IMR-90 (cell line): Measurements from ENCODE around the gene TNKS1BP1. TPM values are rescaled to one million over a fixed set of nuclear protein-coding genes. Genes with fewer than 3 reads are reported as not detected.

Experiments used
- ATAC-seq: fragments of 200-7000 bp; cut with Tn5 transposase; 2 replicates; pipeline ENCODE4 v1.9.1; 2020; ENCODE audit warnings: low read depth, mild to moderate bottlenecking, moderate library complexity
- BruUV-seq: library from RNA; stranded (reverse); fragments of 400-500 nt; replicated peaks from 2 replicates; lab custom pipeline; 2021; lab: Mats Ljungman, UMichigan
- CTCF ChIA-PET: fragments of 300-600 bp; formaldehyde crosslinking; extraction: SDS; loops from one replicate; lab custom pipeline; 2021; ENCODE audit warnings: antibody characterized with exemption; lab: Yijun Ruan, JAX
- POLR2A ChIA-PET: fragments of 300-600 bp; sonication (Branson Sonifier 250); formaldehyde crosslinking; loops from one replicate; lab custom pipeline; 2022; ENCODE audit warnings: antibody characterized with exemption; ENCODE audit not compliant: unreplicated experiment; lab: Charles Lee
- DNase-seq: peaks from one replicate; pipeline ENCODE4 v3.0.0; 2013
- H2AFZ ChIP-seq: replicated peaks from 2 replicates; pipeline ENCODE3; 2013; ENCODE audit warnings: low read length, mild to moderate bottlenecking; ENCODE audit not compliant: poor library complexity
- H2AK5ac ChIP-seq: 2 replicates; pipeline ENCODE4 v1.6.1; 2013; ENCODE audit warnings: low read depth, low read length, inconsistent platforms
- H2AK9ac ChIP-seq: replicated peaks from 2 replicates; pipeline ENCODE3; 2013; ENCODE audit warnings: mild to moderate bottlenecking, low read depth, low read length, moderate library complexity; ENCODE audit not compliant: poor library complexity
- H2BK120ac ChIP-seq: 2 replicates; pipeline ENCODE4 v1.6.1; 2013; ENCODE audit warnings: low read depth, low read length, inconsistent platforms
- H2BK15ac ChIP-seq: 3 replicates; pipeline ENCODE4 v1.6.1; 2013; ENCODE audit warnings: low read depth, low read length, inconsistent platforms
- H2BK20ac ChIP-seq: 2 replicates; pipeline ENCODE4 v1.6.1; 2013; ENCODE audit warnings: low read depth, mild to moderate bottlenecking, inconsistent platforms, low read length, moderate library complexity
- H2BK5ac ChIP-seq: 2 replicates; pipeline ENCODE4 v1.6.1; 2013; ENCODE audit warnings: mild to moderate bottlenecking, low read depth, low read length, inconsistent platforms; ENCODE audit not compliant: poor library complexity, severe bottlenecking
- H3K14ac ChIP-seq: replicated peaks from 2 replicates; pipeline ENCODE4 v1.6.1; 2013; ENCODE audit warnings: low read depth, low read length, inconsistent platforms
- H3K18ac ChIP-seq: 2 replicates; pipeline ENCODE4 v1.6.1; 2013; ENCODE audit warnings: low read depth, low read length, control low read depth
- H3K23ac ChIP-seq: 2 replicates; pipeline ENCODE4 v1.6.1; 2013; ENCODE audit warnings: low read depth, low read length, inconsistent platforms
- H3K27ac ChIP-seq: 2 replicates; pipeline ENCODE4 v1.5.1; 2013; ENCODE audit warnings: mild to moderate bottlenecking, control low read depth, low read length; ENCODE audit not compliant: insufficient read depth
- H3K27me3 ChIP-seq: 2 replicates; pipeline ENCODE4 v1.6.1; 2013; ENCODE audit warnings: low read length; ENCODE audit not compliant: control insufficient read depth, insufficient read depth
- H3K36me3 ChIP-seq: 2 replicates; pipeline ENCODE4 v1.6.1; 2013; ENCODE audit warnings: low read length, mixed read lengths; ENCODE audit not compliant: control insufficient read depth, insufficient read depth
- H3K4ac ChIP-seq: 2 replicates; pipeline ENCODE4 v1.6.1; 2013; ENCODE audit warnings: low read depth, low read length, inconsistent platforms
- H3K4me1 ChIP-seq: 2 replicates; pipeline ENCODE4 v1.6.1; 2013; ENCODE audit warnings: low read length, mixed read lengths; ENCODE audit not compliant: control insufficient read depth, insufficient read depth
- H3K4me2 ChIP-seq: 2 replicates; pipeline ENCODE4 v1.6.1; 2013; ENCODE audit warnings: low read depth, mild to moderate bottlenecking, control low read depth, low read length, moderate library complexity
- H3K4me3 ChIP-seq: 2 replicates; pipeline ENCODE4 v1.5.1; 2013; ENCODE audit warnings: low read depth, mild to moderate bottlenecking, control low read depth, low read length, moderate library complexity; ENCODE audit not compliant: insufficient read depth
- H3K56ac ChIP-seq: 2 replicates; pipeline ENCODE4 v1.6.1; 2013; ENCODE audit warnings: low read length, inconsistent platforms; ENCODE audit not compliant: insufficient read depth; ENCODE audit errors: extremely low read depth
- H3K79me1 ChIP-seq, 2 experiments: 2 replicates each; pipeline ENCODE4 v1.6.1; 2013; ENCODE audit warnings: low read length in 2 of 2, inconsistent platforms in 1 of 2, low read depth in 1 of 2
- H3K9ac ChIP-seq: 2 replicates; pipeline ENCODE4 v1.6.1; 2013; ENCODE audit warnings: low read depth, low read length, control low read depth
- H3K9me1 ChIP-seq: 2 replicates; pipeline ENCODE4 v1.6.1; 2013; ENCODE audit warnings: low read length, inconsistent platforms; ENCODE audit not compliant: insufficient read depth
- H3K9me3 ChIP-seq: 2 replicates; pipeline ENCODE4 v1.6.1; 2013; ENCODE audit warnings: low read length; ENCODE audit not compliant: control insufficient read depth, insufficient read depth
- H4K20me1 ChIP-seq: 2 replicates; pipeline ENCODE4 v1.6.1; 2013; ENCODE audit warnings: low read length, inconsistent platforms; ENCODE audit not compliant: insufficient read depth
- H4K5ac ChIP-seq: 2 replicates; pipeline ENCODE4 v1.6.1; 2013; ENCODE audit warnings: mild to moderate bottlenecking, low read depth, low read length, control low read depth
- H4K8ac ChIP-seq, 2 experiments: 2 replicates each; pipeline ENCODE4 v1.6.1; 2013; ENCODE audit warnings: low read depth in 2 of 2, low read length in 2 of 2, control low read depth in 1 of 2, inconsistent platforms in 1 of 2
- H4K91ac ChIP-seq: 2 replicates; pipeline ENCODE4 v1.6.1; 2013; ENCODE audit warnings: low read depth, low read length, inconsistent platforms; ENCODE audit not compliant: insufficient read depth
- BHLHE40 ChIP-seq: fragments of 150-350 bp; IDR thresholded peaks from 2 replicates; pipeline ENCODE4 v1.6.1; 2016; ENCODE audit warnings: mild to moderate bottlenecking, low read depth, low read length
- CEBPB ChIP-seq: IDR thresholded peaks from 2 replicates; pipeline ENCODE4 v1.6.1; 2012; ENCODE audit warnings: low read depth, low read length, improper control_type of control experiment
- CHD1 ChIP-seq: IDR thresholded peaks from 2 replicates; pipeline ENCODE4 v1.6.1; 2012; ENCODE audit warnings: low read depth, low read length, improper control_type of control experiment
- ELK1 ChIP-seq: fragments of 150-350 bp; IDR thresholded peaks from 2 replicates; pipeline ENCODE4 v1.6.1; 2016; ENCODE audit warnings: low read depth, mild to moderate bottlenecking, low read length, moderate library complexity, borderline replicate concordance
- MAFK ChIP-seq: IDR thresholded peaks from 2 replicates; pipeline ENCODE4 v1.6.1; 2012; ENCODE audit warnings: low read depth, low read length, improper control_type of control experiment
- MAZ ChIP-seq: IDR thresholded peaks from 2 replicates; pipeline ENCODE4 v1.6.1; 2012; ENCODE audit warnings: low read depth, mild to moderate bottlenecking, low read length, improper control_type of control experiment, moderate library complexity, borderline replicate concordance
- MXI1 ChIP-seq: IDR thresholded peaks from 2 replicates; pipeline ENCODE4 v1.6.1; 2012; ENCODE audit warnings: low read depth, mild to moderate bottlenecking, low read length, moderate library complexity, borderline replicate concordance
- NFE2L2 ChIP-seq: fragments of 150-350 bp; IDR thresholded peaks from 2 replicates; pipeline ENCODE4 v1.6.1; 2016; ENCODE audit warnings: low read depth, mild to moderate bottlenecking, low read length
- POLR2A ChIP-seq: IDR thresholded peaks from 2 replicates; pipeline ENCODE4 v1.6.1; 2012; ENCODE audit warnings: mild to moderate bottlenecking, low read depth, low read length
- RAD21 ChIP-seq: IDR thresholded peaks from 2 replicates; pipeline ENCODE4 v1.6.1; 2012; ENCODE audit warnings: low read length, improper control_type of control experiment
- RFX5 ChIP-seq: IDR thresholded peaks from 2 replicates; pipeline ENCODE4 v1.8.0; 2012; ENCODE audit warnings: low read depth, mild to moderate bottlenecking, low read length, moderate library complexity
- SMC3 ChIP-seq: fragments of 150-350 bp; IDR thresholded peaks from 2 replicates; pipeline ENCODE4 v1.6.1; 2016; ENCODE audit warnings: low read depth, mild to moderate bottlenecking, antibody characterized with exemption, low read length, moderate library complexity
- USF2 ChIP-seq: fragments of 150-350 bp; IDR thresholded peaks from 2 replicates; pipeline ENCODE4 v1.6.1; 2017; ENCODE audit warnings: mild to moderate bottlenecking, antibody characterized with exemption, low read length, low read depth
- WGBS, 2 experiments: methylation state at CpG; one replicate each; pipeline versions ENCODE4 v1.1.5 to v1.1.7; 2013; ENCODE audit warnings: missing lambda C conversion rate in 2 of 2; ENCODE audit not compliant: insufficient read length in 1 of 2; ENCODE audit errors: extremely low coverage in 2 of 2; 5-methylcytosine and 5-hydroxymethylcytosine counted together
- dilution Hi-C: fragments of 300-500 bp; cut with HindIII; formaldehyde crosslinking; loops from one replicate; pipeline ENCODE4 v1.14.3; 2018; ENCODE audit warnings: low sequenced_read_pairs; ENCODE audit not compliant: unreplicated experiment
- in situ Hi-C: fragments of 300-500 bp; cut with MboI; formaldehyde crosslinking; loops from 3 replicates; pipeline ENCODE4 v1.14.3; 2019; ENCODE audit warnings: low sequenced_read_pairs, inconsistent platforms, mixed read lengths
- intact Hi-C: fragments of 100-400 bp; cut with micrococcal nuclease; formaldehyde crosslinking; loops from 2 replicates; pipeline ENCODE4 v1.10.0; 2022
- polyA plus RNA-seq, 3 experiments: library from polyadenylated mRNA; depleted of rRNA; stranded (reverse); fragments of >200 nt; gene quantifications; 2 replicates each; pipeline ENCODE4 v1.2.3, GENCODE V29; 2012; ENCODE audit warnings: low replicate concordance in 1 of 3
- total RNA-seq: library from RNA; depleted of rRNA; stranded (reverse); fragments of >200 nt; gene quantifications from 2 replicates; pipeline ENCODE4 v1.2.3, GENCODE V29; 2012

Gene TNKS1BP1
- total and polyA plus RNA-seq, 2 of the 4 experiments (the other 2 are of a cell fraction), result 31.7 to 71.4 TPM

- Histone ChIP-seq H3K9ac (no peak overlapping the region), H2AK5ac (peak overlapping the region; percentile 28), H4K8ac (no peak overlapping the region), H2AK9ac (peak overlapping the region; percentile 71), H2BK120ac (no peak overlapping the region), H4K20me1 (peaks cover 61% of the 10 kb centered on the region), H3K9me1 (peaks cover 61% of the 10 kb centered on the region), H2AFZ (no peak overlapping the region), H3K56ac (no peak overlapping the region), H4K91ac (no peak overlapping the region), H2BK20ac (no peak overlapping the region), H4K5ac (no peak overlapping the region), H3K4me1 (peaks cover 52% of the 10 kb centered on the region), H3K4me2 (no peak overlapping the region; the same call in 1 of the 2 replicates), H3K4me3 (no peak overlapping the region), H3K27me3 (no peaks in the 10 kb centered on the region), H3K14ac (no peak overlapping the region), H3K79me1 (peaks cover 32 to 81% of the 10 kb centered on the region in 2 experiments), H3K9me3 (no peaks in the 10 kb centered on the region), H3K23ac (no peak overlapping the region), H2BK15ac (no peak overlapping the region), H2BK5ac (peak overlapping the region; percentile 85), H3K36me3 (peaks cover 79% of the 10 kb centered on the region), H3K4ac (no peak overlapping the region; the same call in 1 of the 2 replicates), H3K18ac (no peak overlapping the region), H3K27ac (peak overlapping the region; percentile 15; the same call in 1 of the 2 replicates)
- dilution Hi-C loops, result no loop called here
- WGBS, 2 experiments, result no CpG with 5 or more reads among the region's 10 CpGs
- intact Hi-C loops, result no loop called here
- TF ChIP-seq MAFK (no peak), BHLHE40 (no peak), POLR2A (no peak), USF2 (no peak), RFX5 (no peak), RAD21 (no peak), SMC3 (no peak), MXI1 (no peak), NFE2L2 (no peak), CEBPB (no peak), CHD1 (no peak), ELK1 (no peak), MAZ (no peak)
- ATAC-seq (no peak), DNase-seq (no peak)
- BruUV-seq, result no TSS peak
- POLR2A ChIA-PET, result interaction anchor here (2.5 kb wide), 1 partner anchor 9 kb away, joined by 16 read pairs; no protein-coding TSS in a partner anchor
- CTCF ChIA-PET, result no interaction called here
- in situ Hi-C loops, result no loop called here
Measured at GRCh38 chr11:57312511-57313021, 12.2 kb downstream of the TNKS1BP1 start.
